Muscle layer of colon (tissue), 2 donors: ENCODE data around the gene C1GALT1.
"Not testable (repeated sequence)": the region's sequence is repeated elsewhere in the genome, so short reads cannot be mapped to it uniquely, and the experiment has no call there.

Source experiments
- H3K27ac ChIP-seq: one replicate; pipeline ENCODE4 v1.7.0; 2013; ENCODE audit warnings: low read depth, mild to moderate bottlenecking, low read length, moderate library complexity
- H3K27me3 ChIP-seq, 2 donors: one replicate each; pipeline ENCODE4 v1.7.0; 2013; ENCODE audit warnings: low read length in 2 of 2, mild to moderate bottlenecking in 2 of 2; ENCODE audit not compliant: insufficient read depth in 2 of 2, control insufficient read depth in 1 of 2
- H3K36me3 ChIP-seq: one replicate; pipeline ENCODE4 v1.7.0; 2013; ENCODE audit warnings: mild to moderate bottlenecking, low read length; ENCODE audit not compliant: insufficient read depth
- H3K4me1 ChIP-seq: one replicate; pipeline ENCODE4 v1.7.0; 2013; ENCODE audit warnings: mild to moderate bottlenecking, low read length; ENCODE audit not compliant: insufficient read depth
- H3K4me3 ChIP-seq, 2 donors: one replicate each; pipeline ENCODE4 v1.7.0; 2013; ENCODE audit warnings: low read length in 2 of 2, low read depth in 1 of 2, mild to moderate bottlenecking in 1 of 2, moderate library complexity in 1 of 2
- H3K9ac ChIP-seq: one replicate; pipeline ENCODE4 v1.7.0; 2013; ENCODE audit warnings: low read length
- H3K9me3 ChIP-seq: one replicate; pipeline ENCODE4 v1.7.0; 2013; ENCODE audit warnings: mild to moderate bottlenecking, low read length
- donor health status: abdominal sarcoma.
- donor health status: Adenocarcinoma of cecum.

C1GALT1 gene

DNA sequence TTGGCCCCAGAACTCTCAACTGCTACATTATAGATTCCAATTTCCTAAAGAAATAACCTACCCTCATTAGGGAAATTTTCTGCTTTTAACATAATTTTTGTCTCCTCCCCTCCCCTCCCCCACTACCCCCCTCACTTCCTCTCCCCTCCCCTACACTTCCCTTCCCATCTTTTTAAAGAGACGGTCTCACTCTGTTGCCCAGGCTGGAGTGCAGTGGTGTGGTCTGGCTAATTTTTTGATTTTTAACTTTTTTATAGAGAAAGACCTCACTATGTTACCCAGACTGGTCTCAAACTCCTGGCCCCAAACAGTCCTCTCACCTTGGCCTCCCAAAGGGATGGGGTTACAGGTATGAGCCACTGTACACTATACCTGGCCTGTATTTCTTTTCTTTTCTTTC lies 30.5 kb upstream of the C1GALT1 start:
- H3K36me3 ChIP-seq = no peaks in the 10 kb centered on the region
- no peaks in the 10 kb centered on the region for H3K27me3 ChIP-seq
- H3K9ac ChIP-seq = no peak overlapping the region
- no peak overlapping the region for H3K4me3 ChIP-seq
- peaks cover 4% of the 10 kb centered on the region for H3K4me1 ChIP-seq
- no peaks in the 10 kb centered on the region for H3K9me3 ChIP-seq
- no peak overlapping the region for H3K27ac ChIP-seq

DNA sequence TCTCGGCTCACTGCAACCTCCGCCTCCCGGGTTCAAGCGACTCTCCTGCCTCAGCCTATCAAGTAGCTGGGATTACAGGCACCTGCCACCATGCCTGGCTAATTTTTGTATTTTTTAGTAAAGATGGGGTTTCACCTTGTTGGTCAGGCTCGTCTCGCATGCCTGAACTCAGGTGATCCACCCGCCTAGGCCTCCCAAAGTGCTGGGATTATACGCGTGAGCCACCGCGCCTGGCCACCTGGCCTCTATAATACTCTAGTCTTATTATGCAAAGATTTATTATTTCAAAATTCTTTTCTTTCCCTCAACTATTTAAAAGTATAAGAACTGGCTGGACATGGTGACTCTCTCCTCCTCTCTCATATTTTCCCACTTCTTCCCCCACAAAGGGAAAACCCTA lies 30.0 kb upstream of the C1GALT1 start:
- Histone ChIP-seq H3K4me1 (peaks cover 4% of the 10 kb centered on the region), H3K4me3 (no peak overlapping the region), H3K27ac (no peak overlapping the region), H3K36me3 (no peaks in the 10 kb centered on the region), H3K9me3 (no peaks in the 10 kb centered on the region), H3K27me3 (no peaks in the 10 kb centered on the region), H3K9ac (no peak overlapping the region)

DNA sequence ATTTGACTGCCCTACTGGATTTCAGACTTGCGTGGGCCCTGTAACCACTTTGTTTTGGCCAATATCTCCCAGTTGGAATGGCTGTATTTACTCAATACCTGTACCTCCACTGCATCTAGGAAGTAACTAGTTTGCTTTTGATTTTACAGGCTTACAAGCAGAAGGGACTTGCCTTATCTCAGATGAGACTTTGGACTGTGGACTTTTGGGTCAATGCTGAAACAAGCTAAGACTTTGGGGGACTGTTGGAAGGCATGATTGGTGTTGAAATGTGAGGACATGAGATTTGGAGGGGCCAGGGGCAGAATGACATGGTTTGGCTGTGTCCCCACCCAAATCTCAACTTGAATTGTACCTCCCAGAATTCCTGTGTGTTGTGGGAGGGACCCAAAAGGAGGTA lies 28.0 kb upstream of the C1GALT1 start:
- not testable (repeated sequence) for H3K27ac ChIP-seq, H3K4me3 ChIP-seq, H3K9ac ChIP-seq, H3K9me3 ChIP-seq, H3K27me3 ChIP-seq, H3K36me3 ChIP-seq, H3K4me1 ChIP-seq

DNA sequence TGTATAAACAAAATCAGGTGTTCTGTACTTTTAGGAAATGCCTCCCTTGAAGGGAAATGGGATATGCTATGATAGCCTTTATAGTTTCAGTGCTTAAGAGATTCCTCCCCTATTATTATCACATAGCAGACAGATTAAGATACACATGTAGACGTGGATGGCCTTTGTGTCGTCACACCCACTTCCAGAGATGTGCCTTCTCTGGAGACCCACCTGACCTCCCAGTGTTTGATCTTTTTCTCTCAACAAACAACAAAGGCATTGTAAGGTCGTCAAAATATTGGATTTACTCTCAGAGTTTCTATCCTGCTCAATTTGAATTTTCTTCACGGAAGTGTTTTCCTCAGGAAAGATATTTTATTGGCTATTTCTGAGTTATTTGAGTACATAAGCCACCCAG lies 25.7 kb upstream of the C1GALT1 start:
- Histone ChIP-seq H3K27me3 (no peaks in the 10 kb centered on the region), H3K4me3 (no peak overlapping the region), H3K9me3 (no peaks in the 10 kb centered on the region), H3K9ac (no peak overlapping the region), H3K36me3 (no peaks in the 10 kb centered on the region), H3K4me1 (peaks cover under 1% of the 10 kb centered on the region), H3K27ac (no peak overlapping the region)

DNA sequence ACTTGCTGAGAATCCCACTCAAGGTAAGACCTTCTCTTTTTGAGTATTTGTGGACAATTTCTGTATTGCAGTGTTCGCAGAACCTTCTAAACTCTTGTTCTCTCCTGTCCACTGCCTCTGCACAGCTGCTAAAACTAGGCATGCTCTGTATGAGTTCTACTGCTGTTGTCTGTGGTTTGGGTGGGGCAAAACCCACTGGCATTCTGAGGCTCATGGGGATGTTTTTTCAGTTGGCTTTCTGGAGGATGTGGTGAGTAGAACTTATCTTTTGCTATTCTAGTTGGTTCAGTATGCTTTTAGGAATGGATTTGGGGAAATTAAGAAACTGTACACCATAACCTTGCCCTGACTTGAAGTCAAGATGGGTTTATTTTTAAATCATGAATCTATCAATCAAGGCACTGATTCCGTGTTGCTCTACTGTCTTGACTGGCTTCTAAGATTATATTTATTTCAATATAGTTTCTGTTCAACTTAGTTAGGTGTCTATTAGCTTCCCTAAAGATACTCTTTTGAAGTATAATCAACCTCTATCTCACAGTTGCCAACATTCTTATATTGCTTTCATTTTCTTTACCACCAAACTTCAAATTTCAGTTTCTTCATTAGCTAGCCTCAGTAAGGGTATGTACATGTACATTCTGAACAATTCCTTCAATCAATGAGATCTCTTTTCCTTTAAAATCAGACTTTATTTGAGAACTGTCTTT lies 25.0 kb upstream of the C1GALT1 start:
- Histone ChIP-seq H3K9ac (no peak overlapping the region), H3K27me3 (no peaks in the 10 kb centered on the region), H3K36me3 (no peaks in the 10 kb centered on the region), H3K4me1 (no peaks in the 10 kb centered on the region), H3K9me3 (no peaks in the 10 kb centered on the region), H3K4me3 (no peak overlapping the region), H3K27ac (no peak overlapping the region)

DNA sequence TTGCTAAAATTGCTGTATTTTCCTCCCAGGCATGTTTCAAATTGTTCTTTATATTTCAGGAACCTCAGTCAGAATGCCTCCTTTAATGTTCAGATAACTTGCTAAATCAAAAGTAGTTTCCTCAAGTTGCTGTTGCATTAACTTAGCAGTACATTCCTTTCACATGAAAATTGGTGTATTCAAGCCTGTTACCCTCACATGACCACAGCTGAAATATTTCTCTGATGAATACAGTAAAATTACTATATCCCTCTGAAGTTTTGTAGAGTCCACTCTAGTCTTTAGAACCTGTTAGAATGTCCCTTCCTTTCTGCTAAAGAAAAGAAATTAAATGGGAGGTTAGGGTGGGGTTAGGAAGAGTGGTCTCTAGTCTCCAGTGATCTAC lies 24.5 kb upstream of the C1GALT1 start:
- H3K9me3 ChIP-seq = no peaks in the 10 kb centered on the region
- no peaks in the 10 kb centered on the region for H3K36me3 ChIP-seq
- no peaks in the 10 kb centered on the region for H3K4me1 ChIP-seq
- H3K9ac ChIP-seq = no peak overlapping the region
- no peak overlapping the region for H3K4me3 ChIP-seq
- no peaks in the 10 kb centered on the region for H3K27me3 ChIP-seq
- no peak overlapping the region for H3K27ac ChIP-seq

DNA sequence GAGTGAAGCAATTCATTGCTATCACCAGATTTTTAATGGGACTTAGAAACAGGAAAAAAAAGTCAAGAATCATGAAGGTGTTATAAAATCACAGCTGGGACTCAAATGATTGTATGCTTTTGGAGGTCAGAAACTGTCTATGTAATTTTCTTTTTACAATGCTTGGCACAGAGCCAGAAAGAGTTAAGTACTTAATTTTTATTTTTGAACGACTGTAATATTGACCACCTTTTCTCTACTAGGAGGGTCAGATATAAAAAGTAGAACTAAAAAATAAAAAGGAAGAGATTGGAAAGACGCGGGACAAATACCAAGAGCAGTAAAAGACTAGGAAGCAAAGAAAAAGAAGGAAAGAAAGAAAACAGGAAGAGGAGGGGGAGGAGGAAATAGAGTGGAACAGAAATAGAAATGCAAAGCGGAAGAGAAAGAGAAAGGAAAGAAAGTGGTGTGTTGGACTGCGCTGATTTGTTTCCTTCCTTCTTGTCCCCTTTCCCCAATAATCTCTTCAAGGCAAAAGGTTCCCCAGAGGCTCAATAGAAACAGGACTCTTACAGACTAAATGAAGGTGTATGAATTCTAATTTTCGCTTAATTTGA lies 23.2 kb upstream of the C1GALT1 start:
- H3K9ac ChIP-seq = no peak overlapping the region
- H3K4me3 ChIP-seq = no peak overlapping the region
- no peak overlapping the region for H3K27ac ChIP-seq
- no peaks in the 10 kb centered on the region for H3K9me3 ChIP-seq
- H3K27me3 ChIP-seq = no peaks in the 10 kb centered on the region
- no peaks in the 10 kb centered on the region for H3K36me3 ChIP-seq
- H3K4me1 ChIP-seq = no peaks in the 10 kb centered on the region

DNA sequence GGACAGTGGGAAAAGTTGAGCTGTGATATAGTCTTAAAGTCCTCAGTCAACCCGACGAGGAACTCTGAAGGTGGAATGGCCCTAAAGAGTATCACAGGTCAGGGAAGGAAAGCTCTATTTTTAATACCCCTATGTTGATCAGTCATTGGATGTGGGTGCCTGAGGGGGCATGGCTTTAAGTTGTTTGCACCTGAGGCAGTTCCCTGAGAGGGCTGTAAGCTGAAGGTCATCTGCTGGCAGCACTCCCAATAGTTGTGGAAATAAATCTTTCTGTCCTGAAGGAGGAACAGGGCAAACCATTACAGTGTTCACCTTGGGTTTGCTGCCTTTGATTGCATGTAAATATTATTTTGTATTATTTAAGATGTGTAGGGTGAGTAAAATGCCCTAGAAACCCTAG lies 17.8 kb upstream of the C1GALT1 start:
- Histone ChIP-seq H3K36me3 (no peaks in the 10 kb centered on the region), H3K9ac (no peak overlapping the region), H3K27me3 (no peaks in the 10 kb centered on the region), H3K4me3 (no peak overlapping the region), H3K27ac (no peak overlapping the region), H3K4me1 (no peaks in the 10 kb centered on the region), H3K9me3 (no peaks in the 10 kb centered on the region)

DNA sequence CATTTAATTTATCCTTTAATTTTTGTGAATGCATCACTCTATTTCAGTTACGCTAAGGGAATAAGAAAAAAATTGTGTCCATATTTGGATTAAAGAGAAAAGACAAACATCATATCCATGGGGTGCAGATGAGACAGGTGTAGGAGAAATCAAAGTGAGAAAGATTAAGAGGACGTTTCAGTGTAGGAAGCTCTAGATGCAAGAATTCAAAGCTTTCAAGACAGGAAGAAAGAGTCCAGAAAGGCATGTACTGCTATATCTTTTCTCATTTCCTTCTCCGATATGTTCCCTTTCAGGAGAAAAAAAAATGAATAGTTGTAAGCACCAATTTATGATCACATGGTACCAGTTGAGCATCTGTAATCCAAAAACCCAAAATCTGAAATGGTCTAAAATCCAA lies 17.0 kb upstream of the C1GALT1 start:
- H3K27ac ChIP-seq = no peak overlapping the region
- no peak overlapping the region for H3K4me3 ChIP-seq
- H3K9ac ChIP-seq = no peak overlapping the region
- no peaks in the 10 kb centered on the region for H3K9me3 ChIP-seq
- H3K4me1 ChIP-seq = no peaks in the 10 kb centered on the region
- H3K27me3 ChIP-seq = no peaks in the 10 kb centered on the region
- no peaks in the 10 kb centered on the region for H3K36me3 ChIP-seq

DNA sequence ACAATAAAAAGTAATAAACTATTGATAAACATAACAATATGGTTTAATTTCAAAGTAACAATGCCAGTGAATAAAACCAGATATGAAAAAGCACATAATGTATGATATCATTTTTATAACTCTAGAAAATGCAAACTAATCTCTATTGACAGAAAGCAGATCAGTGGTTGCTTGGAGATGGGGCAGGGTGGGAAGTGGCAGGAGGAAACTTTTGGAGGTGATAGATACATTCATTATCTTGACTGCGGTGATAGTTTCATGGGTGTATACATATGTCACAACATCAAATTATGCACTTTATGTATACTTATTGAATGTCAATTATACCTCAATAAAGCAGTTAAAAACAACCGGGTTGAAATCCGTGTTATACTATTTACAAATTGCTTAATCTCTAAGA lies 16.0 kb upstream of the C1GALT1 start:
- H3K27me3 ChIP-seq = no peaks in the 10 kb centered on the region
- H3K36me3 ChIP-seq = no peaks in the 10 kb centered on the region
- no peak overlapping the region for H3K4me3 ChIP-seq
- H3K9me3 ChIP-seq = no peaks in the 10 kb centered on the region
- no peak overlapping the region for H3K9ac ChIP-seq
- H3K4me1 ChIP-seq = no peaks in the 10 kb centered on the region
- no peak overlapping the region for H3K27ac ChIP-seq

DNA sequence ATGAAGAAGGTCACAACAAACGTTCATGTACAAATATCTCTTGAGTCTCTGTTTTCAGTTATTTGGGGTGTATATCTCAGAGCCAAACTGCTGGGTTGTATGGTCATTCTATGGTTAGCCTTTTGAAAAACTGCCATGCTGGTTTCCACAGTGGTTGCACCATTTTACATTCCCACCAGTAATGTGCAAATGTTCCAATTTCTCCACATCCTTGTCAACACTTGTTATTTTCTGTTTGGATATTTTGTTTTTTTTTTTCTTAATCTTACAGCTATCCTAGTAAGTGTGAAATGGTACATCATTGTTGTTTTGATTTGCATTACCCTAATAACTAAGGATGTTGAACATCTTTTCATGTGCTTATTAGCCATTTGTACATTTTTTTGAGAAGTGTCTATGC lies 13.0 kb upstream of the C1GALT1 start:
- H3K27me3 ChIP-seq = no peaks in the 10 kb centered on the region
- no peaks in the 10 kb centered on the region for H3K4me1 ChIP-seq
- H3K9me3 ChIP-seq = no peaks in the 10 kb centered on the region
- no peak overlapping the region for H3K27ac ChIP-seq
- no peak overlapping the region for H3K9ac ChIP-seq
- H3K36me3 ChIP-seq = no peaks in the 10 kb centered on the region
- no peak overlapping the region for H3K4me3 ChIP-seq

DNA sequence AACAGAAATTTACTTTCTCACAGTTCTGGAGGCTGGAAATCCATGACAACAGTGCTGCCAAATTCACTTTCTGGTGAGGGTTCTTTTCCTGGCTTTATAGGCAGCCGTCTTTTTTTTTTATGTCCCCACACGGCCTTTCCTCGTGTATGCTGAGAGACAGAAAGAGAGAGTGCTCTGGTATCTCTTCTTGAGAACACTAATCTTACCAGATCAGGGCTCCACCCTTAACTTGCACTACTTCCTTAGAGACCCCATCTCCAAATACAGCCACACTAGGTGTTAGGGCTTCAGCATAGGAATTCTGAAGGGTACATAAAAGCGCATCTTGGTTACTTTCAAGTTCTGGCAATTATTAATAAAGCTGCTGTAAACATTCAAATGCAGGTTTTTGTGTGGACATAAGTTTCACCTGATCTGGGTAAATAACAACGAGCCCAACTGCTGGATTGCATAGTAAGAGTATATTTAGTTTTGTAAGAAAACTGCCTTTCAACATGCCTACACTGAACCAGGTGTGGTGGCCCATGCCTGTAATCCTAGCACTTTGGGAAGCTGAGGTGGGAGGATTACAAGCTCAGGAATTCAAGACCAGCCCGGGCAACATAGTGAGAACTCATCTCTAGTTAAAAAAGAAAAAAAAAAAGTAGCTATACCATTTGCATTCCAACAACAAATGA lies 8.2 kb upstream of the C1GALT1 start:
- H3K36me3 ChIP-seq = no peaks in the 10 kb centered on the region
- no peaks in the 10 kb centered on the region for H3K9me3 ChIP-seq
- no peak overlapping the region for H3K9ac ChIP-seq
- no peaks in the 10 kb centered on the region for H3K4me1 ChIP-seq
- H3K27ac ChIP-seq = no peak overlapping the region
- H3K4me3 ChIP-seq = no peak overlapping the region
- H3K27me3 ChIP-seq = no peaks in the 10 kb centered on the region
